Neural progenitor cell (in vitro differentiated cells): ENCODE data around the gene MINDY1.

Experiments used
- CTCF ChIP-seq: fragments of 200-600 bp; sonication (generic); IDR thresholded peaks from 2 replicates; pipeline ENCODE4 v1.5.1; 2017; ENCODE audit warnings: antibody characterized with exemption, mild to moderate bottlenecking
- EZH2 ChIP-seq: fragments of 200-600 bp; sonication (generic); IDR thresholded peaks from 2 replicates; pipeline ENCODE4 v1.6.1; 2017; ENCODE audit warnings: antibody characterized with exemption, mild to moderate bottlenecking, moderate library complexity

GRCh38 chr1:151039521-151039920, 32.8 kb upstream of the MINDY1 start:
- TF ChIP-seq CTCF (no peak), EZH2 (no peak)
